GM12878 (cell line): ENCODE measurements around the gene MCTP2. TPM values are rescaled to one million over a fixed set of nuclear protein-coding genes. Genes with fewer than 3 reads are reported as not detected.

Source experiments
- ATAC-seq: fragments of 200-7000 bp; cut with Tn5 transposase; 3 replicates; pipeline ENCODE4 v1.9.1; 2020; ENCODE audit warnings: mild to moderate bottlenecking, moderate library complexity
- BruUV-seq: library from RNA; stranded (reverse); fragments of 400-500 nt; replicated peaks from 2 replicates; lab custom pipeline; 2021; lab: Mats Ljungman, UMichigan
- CTCF ChIA-PET: fragments of 300-600 bp; sonication (Branson Sonifier 250); formaldehyde crosslinking; extraction: SDS; loops from one replicate; lab custom pipeline; 2021; ENCODE audit warnings: inconsistent platforms; lab: Yijun Ruan, JAX
- POLR2A ChIA-PET: fragments of 350-600 bp; formaldehyde crosslinking; extraction: SDS; loops from one replicate; lab custom pipeline; 2021; ENCODE audit warnings: inconsistent platforms; lab: Charles Lee
- RAD21 ChIA-PET: fragments of 300-600 bp; sonication (Branson Sonifier 250); formaldehyde crosslinking; loops from one replicate; lab custom pipeline; 2023; ENCODE audit warnings: antibody characterized with exemption; ENCODE audit not compliant: unreplicated experiment; lab: Charles Lee
- SMC1A ChIA-PET: fragments of 300-600 bp; sonication (Branson Sonifier 250); formaldehyde crosslinking; loops from one replicate; lab custom pipeline; 2023; ENCODE audit not compliant: unreplicated experiment, uncharacterized antibody; lab: Charles Lee
- DNase-seq: peaks from one replicate; pipeline ENCODE4 v3.0.0-alpha.2; 2011; ENCODE audit warnings: low read depth, low spot score
- FAIRE-seq: peaks from 3 replicates; lab custom pipeline; 2011; peaks lifted over from hg19 to GRCh38; lab: Jason Lieb, UNC
- H2AFZ ChIP-seq: 2 replicates; pipeline ENCODE4 v1.6.0; 2011; ENCODE audit warnings: low read depth, low read length, control low read depth; ENCODE audit not compliant: control insufficient read depth
- H3K27ac ChIP-seq: 2 replicates; pipeline ENCODE4 v1.5.1; 2011; ENCODE audit warnings: control low read depth; ENCODE audit not compliant: control insufficient read depth, insufficient read depth
- H3K27me3 ChIP-seq, 2 experiments: replicated peaks in 1 of 2; 2 replicates each; pipeline versions ENCODE4 v1.6.0 to v1.6.1; 2011; ENCODE audit warnings: low read length in 1 of 2; ENCODE audit not compliant: control insufficient read depth in 2 of 2, insufficient read depth in 2 of 2
- H3K36me3 ChIP-seq, 2 experiments: 2 replicates each; pipeline ENCODE4 v1.5.1; 2011; ENCODE audit warnings: low read length in 1 of 2; ENCODE audit not compliant: control insufficient read depth in 2 of 2, insufficient read depth in 2 of 2
- H3K4me1 ChIP-seq: 2 replicates; pipeline ENCODE4 v1.6.1; 2011; ENCODE audit warnings: mild to moderate bottlenecking, low read length, moderate library complexity, mixed read lengths; ENCODE audit not compliant: control insufficient read depth, insufficient read depth
- H3K4me2 ChIP-seq: 2 replicates; pipeline ENCODE4 v1.6.0; 2011; ENCODE audit warnings: control low read depth; ENCODE audit not compliant: control insufficient read depth, insufficient read depth
- H3K4me3 ChIP-seq: fragments of 200-600 bp; sonication (generic); 2 replicates; pipeline ENCODE4 v1.5.1; 2016
- H3K79me2 ChIP-seq: 2 replicates; pipeline ENCODE4 v1.6.0; 2011; ENCODE audit warnings: low read length; ENCODE audit not compliant: control insufficient read depth, insufficient read depth
- H3K9ac ChIP-seq: 2 replicates; pipeline ENCODE4 v1.8.0; 2011; ENCODE audit warnings: low read length, control low read depth, mixed read lengths; ENCODE audit not compliant: control insufficient read depth, insufficient read depth
- H3K9me3 ChIP-seq: replicated peaks from 3 replicates; pipeline ENCODE4 v1.5.1; 2011; ENCODE audit warnings: mild to moderate bottlenecking, low read length; ENCODE audit not compliant: control insufficient read depth, insufficient read depth
- H4K20me1 ChIP-seq: 2 replicates; pipeline ENCODE4 v1.6.0; 2011; ENCODE audit not compliant: control insufficient read depth, insufficient read depth
- BRCA1 ChIP-seq: IDR thresholded peaks from 2 replicates; pipeline ENCODE4 v1.6.1; 2011; ENCODE audit warnings: low read depth, low read length, improper control_type of control experiment
- E2F4 ChIP-seq: IDR thresholded peaks from 2 replicates; pipeline ENCODE4 v1.6.1; 2012; ENCODE audit warnings: low read depth, low read length, improper control_type of control experiment
- EED ChIP-seq: sonication (generic); IDR thresholded peaks from 2 replicates; pipeline ENCODE4 v1.6.1; 2016; ENCODE audit warnings: antibody characterized with exemption, low read depth
- ETV6 ChIP-seq, 2 experiments: fragments of 450-650 bp in 1 of 2; IDR thresholded peaks in 1 of 2; conservative IDR thresholded peaks in 1 of 2; 2 replicates each; pipeline ENCODE4 v1.6.1; 2014; ENCODE audit warnings: antibody characterized with exemption in 1 of 2, borderline replicate concordance in 1 of 2, low read depth in 1 of 2, mild to moderate bottlenecking in 1 of 2, moderate library complexity in 1 of 2
- EZH2 ChIP-seq: IDR thresholded peaks from 2 replicates; pipeline ENCODE4 v1.6.1; 2012; ENCODE audit warnings: low read depth, mild to moderate bottlenecking, control low read depth, inconsistent platforms, low read length, borderline replicate concordance; ENCODE audit not compliant: control insufficient read depth
- KLF5 ChIP-seq: fragments of 450-650 bp; IDR thresholded peaks from 2 replicates; pipeline ENCODE4 v1.6.1; 2014; ENCODE audit warnings: mild to moderate bottlenecking; ENCODE audit not compliant: partially characterized antibody
- POLR2AphosphoS5 ChIP-seq: IDR thresholded peaks from 2 replicates; pipeline ENCODE4 v1.6.1; 2011; ENCODE audit warnings: mild to moderate bottlenecking, low read length, inconsistent platforms
- RAD21 ChIP-seq: IDR thresholded peaks from 2 replicates; pipeline ENCODE4 v1.6.1; 2011; ENCODE audit warnings: mild to moderate bottlenecking, low read depth, low read length, moderate library complexity; ENCODE audit not compliant: insufficient read depth
- RAD51 ChIP-seq: fragments of 450-650 bp; IDR thresholded peaks from 2 replicates; pipeline ENCODE4 v1.6.1; 2016; ENCODE audit warnings: moderate library complexity, mild to moderate bottlenecking, inconsistent platforms
- STAT1 ChIP-seq: fragments of 450-650 bp; conservative IDR thresholded peaks from 2 replicates; pipeline ENCODE4 v1.6.1; 2014; ENCODE audit warnings: antibody characterized with exemption, mild to moderate bottlenecking
- STAT3 ChIP-seq: IDR thresholded peaks from 2 replicates; pipeline ENCODE4 v1.6.1; 2011; ENCODE audit warnings: low read depth, low read length, improper control_type of control experiment
- TBL1XR1 ChIP-seq: IDR thresholded peaks from 2 replicates; pipeline ENCODE4 v1.6.1; 2012; ENCODE audit warnings: low read depth, low read length, improper control_type of control experiment
- ZNF207 ChIP-seq: fragments of 450-650 bp; IDR thresholded peaks from 2 replicates; pipeline ENCODE4 v1.6.1; 2014; ENCODE audit warnings: antibody characterized with exemption, mild to moderate bottlenecking, borderline replicate concordance
- ZSCAN29 ChIP-seq: fragments of 450-650 bp; IDR thresholded peaks from 2 replicates; pipeline ENCODE4 v1.6.1; 2017; ENCODE audit warnings: mild to moderate bottlenecking, moderate library complexity
- WGBS: methylation state at CpG from one replicate; pipeline ENCODE4 v1.1.6; 2016; ENCODE audit warnings: low lambda C conversion rate; ENCODE audit not compliant: insufficient replicate concordance, insufficient coverage; ENCODE audit errors: missing lambda C conversion rate; 5-methylcytosine and 5-hydroxymethylcytosine counted together
- in situ Hi-C: fragments of 300-500 bp; cut with MboI; formaldehyde crosslinking; loops from 9 replicates; pipeline ENCODE4 v1.14.3; 2018; ENCODE audit warnings: mixed read lengths
- intact Hi-C: fragments of 100-400 bp; cut with micrococcal nuclease; formaldehyde crosslinking; loops from one replicate; pipeline ENCODE4 v1.14.2; 2022; ENCODE audit not compliant: unreplicated experiment
- polyA plus RNA-seq, 11 experiments: library from polyadenylated mRNA; depleted of rRNA in 4 of 11; unstranded in 6 of 11; stranded (reverse) in 5 of 11; fragments of >200 nt; fragmentation: Nextera tagmentation in 4 of 11; fragmentation: Illumina TruSeq in 1 of 11; extraction: Ambion mirVana in 4 of 11; extraction: Trizol in 1 of 11; gene quantifications; 1 replicate in 1 of 11; 2 replicates in 10 of 11; pipeline versions ENCODE4 v1.2.1 to v1.2.3, GENCODE V29; 2011 to 2016; ENCODE audit warnings: inconsistent platforms in 2 of 11, missing spikeins in 2 of 11, low read depth in 1 of 11
- total RNA-seq, 4 experiments: library from RNA; depleted of rRNA in 3 of 4; stranded (reverse); fragments of >200 nt in 3 of 4; fragmentation: Illumina TruSeq in 1 of 4; extraction: Trizol in 1 of 4; gene quantifications; 2 replicates each; pipeline versions ENCODE4 v1.2.1 to v1.2.3, GENCODE V29; 2013 to 2021

MCTP2 gene
- total and polyA plus RNA-seq, 10 of the 15 experiments (the other 5 are each of a cell fraction or from before 2014, with no cell fraction given): 0.24 to 48.5 (median 0.88) TPM

- no peak for TF ChIP-seq E2F4
Measured at GRCh38 chr15:94446441-94446840, 215.1 kb downstream of the MCTP2 start (continued).

GRCh38 chr15:94451466-94451865 lies 220.1 kb downstream of the MCTP2 start:
- Histone ChIP-seq H3K4me3 (no peak overlapping the region), H4K20me1 (no peaks in the 10 kb centered on the region), H3K27me3 (no peaks in the 10 kb centered on the region), H3K9me3 (no peaks in the 10 kb centered on the region), H3K36me3 (no peaks in the 10 kb centered on the region), H2AFZ (no peak overlapping the region), H3K4me1 (no peaks in the 10 kb centered on the region), H3K27ac (no peak overlapping the region), H3K9ac (no peak overlapping the region), H3K79me2 (no peaks in the 10 kb centered on the region), H3K4me2 (no peak overlapping the region)
- BruUV-seq: no TSS peak
- in situ Hi-C loops (no loop called here), intact Hi-C loops (no loop called here)
- POLR2A ChIA-PET: no interaction called here
- CTCF ChIA-PET: no interaction called here
- FAIRE-seq (no peak), DNase-seq (no peak), ATAC-seq (no peak)
- TF ChIP-seq KLF5: no peak
- no peak for TF ChIP-seq TBL1XR1
- no peak for TF ChIP-seq EED
- TF ChIP-seq ETV6 (conservative IDR thresholded peaks at IDR 0.05 in 1 of 2, IDR thresholded peaks at IDR 0.05 in 1 of 2; ENCODE audit: borderline replicate concordance in 1 of 2, low read depth in 1 of 2): no peak
- no peak for TF ChIP-seq STAT1
- no peak for TF ChIP-seq BRCA1
- no peak for TF ChIP-seq RAD21
- no peak for TF ChIP-seq RAD51
- no peak for TF ChIP-seq STAT3
- no peak for TF ChIP-seq ZSCAN29
- no peak for TF ChIP-seq ZNF207
- no peak for TF ChIP-seq POLR2AphosphoS5
- TF ChIP-seq EZH2: no peak
- RAD21 ChIA-PET: no interaction called here
- SMC1A ChIA-PET: no interaction called here
- WGBS: 0% methylated on average over 1 of the region's 1 CpG
